Measurements from ENCODE around the gene HMGB2. TPM values are rescaled to one million over a fixed set of nuclear protein-coding genes. Genes with fewer than 3 reads are reported as not detected.

Gene HMGB2
- total RNA-seq, 1 donor from 2014 or later = 315 TPM

DNA sequence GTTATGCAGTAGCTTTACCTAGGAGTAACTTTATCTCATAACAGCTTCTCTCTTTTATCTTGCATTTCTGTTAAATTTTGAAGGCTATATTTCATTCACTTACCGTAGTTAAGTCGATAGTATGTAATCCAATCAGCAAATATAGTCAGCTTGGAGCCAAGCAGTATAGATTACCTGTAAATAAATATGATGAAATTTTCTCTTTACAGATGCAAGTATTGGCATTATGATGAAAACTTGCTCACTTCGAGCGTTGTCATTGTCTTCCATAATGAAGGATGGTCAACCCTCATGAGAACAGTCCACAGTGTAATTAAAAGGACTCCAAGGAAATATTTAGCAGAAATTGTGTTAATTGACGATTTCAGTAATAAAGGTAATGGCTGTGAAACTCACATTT is 42.3 kb downstream of the HMGB2 start:
- Mint-ChIP-seq H3K27ac (no peak overlapping the region), H3K4me3 (no peak overlapping the region), H3K27me3 (no peaks in the 10 kb centered on the region), H3K36me3 (ENCODE audit: low read depth) (peaks cover 1% of the 10 kb centered on the region), H3K9me3 (no peaks in the 10 kb centered on the region), H3K4me1 (peaks cover 16% of the 10 kb centered on the region)
- DNase-seq = no peak
- intact Hi-C loops (cut with micrococcal nuclease) = no loop called here

- intact Hi-C loops (cut with micrococcal nuclease) = no loop called here
- H3K36me3 Mint-ChIP-seq (ENCODE audit: low read depth) = peaks cover 1% of the 10 kb centered on the region
- no peak for DNase-seq
- H3K4me3 Mint-ChIP-seq = peak overlapping the region; percentile 66
- no peaks in the 10 kb centered on the region for H3K9me3 Mint-ChIP-seq
- H3K4me1 Mint-ChIP-seq = peaks cover 16% of the 10 kb centered on the region
- no peak overlapping the region for H3K27ac Mint-ChIP-seq
- H3K27me3 Mint-ChIP-seq = no peaks in the 10 kb centered on the region
Measured at GRCh38 chr4:173289353-173289727, 44.8 kb downstream of the HMGB2 start.

GRCh38 chr4:173288698-173289352 is 45.3 kb downstream of the HMGB2 start:
- Mint-ChIP-seq H3K9me3 (no peaks in the 10 kb centered on the region), H3K27me3 (no peaks in the 10 kb centered on the region), H3K4me3 (peak overlapping the region; percentile 66), H3K36me3 (ENCODE audit: low read depth) (peaks cover 1% of the 10 kb centered on the region), H3K27ac (peak overlapping the region; percentile 48), H3K4me1 (peaks cover 16% of the 10 kb centered on the region)
- peak; percentile 61 for DNase-seq
- intact Hi-C loops (cut with micrococcal nuclease) = loop anchor here (1.0 kb wide), 1 partner anchor 128 kb away; no protein-coding TSS in a partner anchor

DNA sequence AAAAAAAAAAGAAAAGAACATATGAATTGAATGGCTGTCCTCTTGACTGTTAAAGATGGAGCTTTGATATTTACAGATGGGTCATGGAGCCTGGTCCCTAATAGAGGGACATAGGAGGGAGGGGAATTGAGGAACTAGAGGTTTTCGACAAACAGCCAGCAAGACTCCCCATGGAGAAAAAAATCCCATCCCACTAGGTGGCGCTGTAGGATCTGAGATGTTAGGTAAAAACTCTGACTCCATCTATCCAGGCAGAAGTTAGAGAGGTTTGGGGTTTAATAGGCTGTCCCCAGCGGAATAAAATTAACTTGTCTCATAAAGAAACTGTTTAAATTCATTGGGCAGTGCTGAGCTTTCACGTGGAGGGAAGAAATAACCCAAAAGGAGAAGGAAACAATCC is 45.9 kb downstream of the HMGB2 start:
- no peaks in the 10 kb centered on the region for H3K27me3 Mint-ChIP-seq
- peak overlapping the region; percentile 48 for H3K27ac Mint-ChIP-seq
- H3K4me3 Mint-ChIP-seq = peak overlapping the region; percentile 66
- H3K4me1 Mint-ChIP-seq = peaks cover 16% of the 10 kb centered on the region
- H3K9me3 Mint-ChIP-seq = no peaks in the 10 kb centered on the region
- H3K36me3 Mint-ChIP-seq (ENCODE audit: low read depth) = peaks cover 1% of the 10 kb centered on the region
- intact Hi-C loops (cut with micrococcal nuclease) = loop anchor here (1.0 kb wide), 1 partner anchor 129 kb away; no protein-coding TSS in a partner anchor
- peak; percentile 92 for DNase-seq

DNA sequence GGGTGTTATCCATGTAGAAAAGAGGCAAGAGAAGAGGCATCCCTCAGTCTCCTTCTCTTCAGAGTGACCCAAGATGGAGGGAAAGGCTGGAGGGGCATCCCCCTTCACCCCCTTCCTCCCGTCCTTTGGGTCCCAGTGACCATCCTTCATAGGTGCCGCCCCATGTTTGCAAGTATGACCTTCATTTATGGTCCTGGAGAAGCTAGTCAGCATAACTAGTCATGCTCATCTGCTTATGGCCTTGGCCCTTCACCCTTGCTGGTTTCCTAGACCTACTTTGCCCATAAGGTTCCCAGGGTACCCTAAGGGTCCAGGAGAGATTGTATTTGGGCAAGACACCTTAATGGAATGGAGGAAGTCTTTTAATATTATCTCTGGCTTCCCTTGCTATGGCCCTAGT is 46.7 kb downstream of the HMGB2 start:
- intact Hi-C loops (cut with micrococcal nuclease) = no loop called here
- Mint-ChIP-seq H3K27me3 (no peaks in the 10 kb centered on the region), H3K27ac (no peak overlapping the region), H3K9me3 (no peaks in the 10 kb centered on the region), H3K36me3 (ENCODE audit: low read depth) (peaks cover 1% of the 10 kb centered on the region), H3K4me3 (no peak overlapping the region), H3K4me1 (peaks cover 16% of the 10 kb centered on the region)
- no peak for DNase-seq

GRCh38 chr4:173284463-173284862 is 49.7 kb downstream of the HMGB2 start:
- H3K4me1 Mint-ChIP-seq = peaks cover 12% of the 10 kb centered on the region
- DNase-seq = no peak
- intact Hi-C loops (cut with micrococcal nuclease) = no loop called here
- no peak overlapping the region for H3K27ac Mint-ChIP-seq
- H3K27me3 Mint-ChIP-seq = no peaks in the 10 kb centered on the region
- H3K9me3 Mint-ChIP-seq = no peaks in the 10 kb centered on the region
- peaks cover 1% of the 10 kb centered on the region for H3K36me3 Mint-ChIP-seq (ENCODE audit: low read depth)
- H3K4me3 Mint-ChIP-seq = no peak overlapping the region

GRCh38 chr4:173282626-173283025 is 51.5 kb downstream of the HMGB2 start:
- intact Hi-C loops (cut with micrococcal nuclease) = no loop called here
- Mint-ChIP-seq H3K4me3 (no peak overlapping the region), H3K36me3 (ENCODE audit: low read depth) (peaks cover 1% of the 10 kb centered on the region), H3K27ac (no peak overlapping the region), H3K4me1 (peaks cover 1% of the 10 kb centered on the region), H3K9me3 (no peaks in the 10 kb centered on the region), H3K27me3 (no peaks in the 10 kb centered on the region)
- DNase-seq = no peak

DNA sequence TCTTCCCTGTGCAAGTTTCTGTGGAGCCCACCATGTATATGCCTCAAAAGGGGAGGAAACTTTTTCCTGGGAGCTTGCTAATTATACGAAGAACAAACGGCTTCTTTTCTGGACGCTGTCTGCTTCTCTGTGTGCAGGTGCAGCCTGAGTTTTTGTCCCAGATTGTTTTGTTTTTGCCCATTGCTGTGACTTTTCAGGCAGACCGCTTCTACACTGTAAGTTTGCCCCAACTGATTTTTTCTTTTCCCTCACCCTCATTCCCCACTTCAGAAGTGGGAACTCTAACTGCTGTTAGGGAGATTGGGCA is 51.9 kb downstream of the HMGB2 start:
- Mint-ChIP-seq H3K27ac (no peak overlapping the region), H3K36me3 (ENCODE audit: low read depth) (peaks cover 1% of the 10 kb centered on the region), H3K4me1 (peaks cover 1% of the 10 kb centered on the region), H3K4me3 (no peak overlapping the region), H3K9me3 (no peaks in the 10 kb centered on the region), H3K27me3 (no peaks in the 10 kb centered on the region)
- DNase-seq = no peak
- intact Hi-C loops (cut with micrococcal nuclease) = no loop called here

GRCh38 chr4:173281406-173282255 is 52.5 kb downstream of the HMGB2 start:
- intact Hi-C loops (cut with micrococcal nuclease) = no loop called here
- Mint-ChIP-seq H3K27me3 (no peaks in the 10 kb centered on the region), H3K4me1 (peaks cover 1% of the 10 kb centered on the region), H3K4me3 (no peak overlapping the region), H3K9me3 (no peaks in the 10 kb centered on the region), H3K36me3 (ENCODE audit: low read depth) (no peaks in the 10 kb centered on the region), H3K27ac (no peak overlapping the region)
- no peak for DNase-seq

Other genes starting within 250 kb of the HMGB2 start
- 25.9 and 26.7 TPM in 2 replicates for gene GALNT7, start 165.5 kb downstream of the HMGB2 start, total RNA-seq
- gene SAP30, start 36.6 kb upstream of the HMGB2 start, total RNA-seq = 33.1 and 33.8 TPM in 2 replicates
- gene SCRG1, start 64.8 kb upstream of the HMGB2 start, total RNA-seq = not detected in 2 replicates
- not detected in 2 replicates for gene HAND2, start 195.9 kb upstream of the HMGB2 start, total RNA-seq